SK-N-SH (cell line): ENCODE results near the gene DOK3.

Experiments used
- CTCF ChIP-seq: fragments of 200-600 bp; sonication (generic); IDR thresholded peaks from 2 replicates; pipeline ENCODE4 v1.6.1; 2017; ENCODE audit warnings: antibody characterized with exemption, mild to moderate bottlenecking, moderate library complexity
- EP300 ChIP-seq, 2 experiments: IDR thresholded peaks; 2 replicates each; pipeline versions ENCODE4 v1.4.0 to v1.6.1; 2012; ENCODE audit warnings: borderline replicate concordance in 1 of 2, low read depth in 1 of 2, low read length in 1 of 2
- EZH2phosphoT487 ChIP-seq: fragments of 200-600 bp; sonication (generic); IDR thresholded peaks from 2 replicates; pipeline ENCODE4 v1.6.1; 2017; ENCODE audit warnings: low read depth, mixed run types, mild to moderate bottlenecking, antibody characterized with exemption, moderate library complexity, borderline replicate concordance
- GATA2 ChIP-seq: sonication (generic); formaldehyde crosslinking; IDR thresholded peaks from 2 replicates; pipeline ENCODE4 v1.5.0; 2020; ENCODE audit warnings: mild to moderate bottlenecking, missing genetic modification reagents
- POLR2AphosphoS5 ChIP-seq: IDR thresholded peaks from 2 replicates; pipeline ENCODE4 v1.6.1; 2012; ENCODE audit warnings: low read depth, low read length
- RCOR1 ChIP-seq: fragments of 150-350 bp; IDR thresholded peaks from 2 replicates; pipeline ENCODE4 v1.6.1; 2017; ENCODE audit warnings: antibody characterized with exemption, low read length
- RFX5 ChIP-seq: IDR thresholded peaks from 2 replicates; pipeline ENCODE4 v1.6.1; 2012; ENCODE audit warnings: mild to moderate bottlenecking, improper control_type of control experiment, low read length
- USF2 ChIP-seq: fragments of 150-350 bp; IDR thresholded peaks from 2 replicates; pipeline ENCODE4 v1.6.1; 2017; ENCODE audit warnings: antibody characterized with exemption, low read length, low read depth, borderline replicate concordance
- YY1 ChIP-seq: IDR thresholded peaks from 2 replicates; pipeline ENCODE4 v1.4.0; 2012; ENCODE audit warnings: low read depth, mild to moderate bottlenecking

- TF ChIP-seq USF2 (no peak), YY1 (no peak), EP300 (IDR thresholded peaks at IDR 0.05; ENCODE audit: borderline replicate concordance in 1 of 2, low read depth in 1 of 2, low read length in 1 of 2) (no peak), POLR2AphosphoS5 (no peak), EZH2phosphoT487 (no peak), RFX5 (no peak), GATA2 (CRISPR knock-in tag) (no peak), CTCF (no peak), RCOR1 (no peak)
Observed at GRCh38 chr5:177487975-177488374, 21.7 kb downstream of the DOK3 start.
